ENCODE data around the gene WFDC5.

Gene WFDC5

GRCh38 chr20:45138561-45139300 is 23.8 kb upstream of the WFDC5 start:
- TF ChIP-seq JUND (IDR thresholded peaks at IDR 0.05; ENCODE audit: low read depth): no peak
- in situ Hi-C loops (cut with HindIII; ENCODE audit: low pct_unique_long_range_greater_than_20kb, low sequenced_read_pairs): no loop called here
- DNase-seq (ENCODE audit: low read depth in 1 of 2, low spot score in 1 of 2): peak in 1 of 2 experiments; percentile 56

- TF ChIP-seq JUND (IDR thresholded peaks at IDR 0.05; ENCODE audit: low read depth): no peak
- no peak for DNase-seq (ENCODE audit: low read depth in 1 of 2, low spot score in 1 of 2)
- in situ Hi-C loops (cut with HindIII; ENCODE audit: low pct_unique_long_range_greater_than_20kb, low sequenced_read_pairs): no loop called here
Observed at GRCh38 chr20:45136911-45137310, 21.9 kb upstream of the WFDC5 start.

DNA sequence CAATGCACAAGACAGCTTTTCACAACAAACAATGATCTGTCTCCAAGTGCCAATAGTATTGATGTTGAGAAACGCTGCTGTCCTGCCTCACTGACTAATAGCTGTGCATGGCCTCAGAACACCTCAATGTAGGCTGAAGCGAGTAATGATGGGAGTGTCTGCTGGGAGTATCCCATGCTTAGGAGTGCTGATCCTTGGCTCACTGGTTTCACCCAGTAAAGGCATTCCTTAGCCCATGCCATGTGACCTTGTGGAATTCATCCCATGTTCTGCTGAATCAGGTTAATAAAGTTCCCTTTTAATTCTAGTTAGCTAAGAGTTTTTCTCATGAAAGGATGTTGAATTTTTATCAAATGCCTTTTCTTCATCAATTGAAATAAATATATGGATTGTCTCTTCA is 13.1 kb upstream of the WFDC5 start:
- in situ Hi-C loops (cut with HindIII; ENCODE audit: low pct_unique_long_range_greater_than_20kb, low sequenced_read_pairs): no loop called here
- TF ChIP-seq JUND (IDR thresholded peaks at IDR 0.05; ENCODE audit: low read depth): no peak
- no peak for DNase-seq (ENCODE audit: low read depth in 1 of 2, low spot score in 1 of 2)

DNA sequence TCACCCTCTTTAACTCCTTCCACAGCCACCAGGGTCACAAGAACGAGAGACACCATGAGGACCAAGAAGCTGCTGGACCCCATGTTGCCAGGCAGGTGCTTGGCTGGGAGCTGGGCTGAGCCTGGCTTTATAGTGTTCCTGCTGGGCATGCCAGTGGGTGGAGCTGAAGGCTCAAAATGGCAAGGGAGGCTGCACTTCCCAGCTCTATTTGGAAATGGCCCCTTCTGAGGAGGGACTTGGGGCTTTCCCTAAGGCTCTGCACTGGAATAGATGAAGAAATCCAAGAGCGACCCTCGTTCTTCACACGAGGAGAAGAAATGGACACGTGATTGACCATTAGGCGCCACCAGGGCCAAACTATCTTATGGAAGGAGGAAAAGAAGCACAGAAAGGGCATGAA is 9.4 kb upstream of the WFDC5 start, which contains the start of gene WFDC12:
WFDC12 (minus strand) TSS at position 101 of the 400 bp plus-strand sequence; CDS start at position 83, 18 bp downstream.
- no peak for DNase-seq (ENCODE audit: low read depth in 1 of 2, low spot score in 1 of 2)
- no peak for TF ChIP-seq JUND (IDR thresholded peaks at IDR 0.05; ENCODE audit: low read depth)
- in situ Hi-C loops (cut with HindIII; ENCODE audit: low pct_unique_long_range_greater_than_20kb, low sequenced_read_pairs): no loop called here

DNA sequence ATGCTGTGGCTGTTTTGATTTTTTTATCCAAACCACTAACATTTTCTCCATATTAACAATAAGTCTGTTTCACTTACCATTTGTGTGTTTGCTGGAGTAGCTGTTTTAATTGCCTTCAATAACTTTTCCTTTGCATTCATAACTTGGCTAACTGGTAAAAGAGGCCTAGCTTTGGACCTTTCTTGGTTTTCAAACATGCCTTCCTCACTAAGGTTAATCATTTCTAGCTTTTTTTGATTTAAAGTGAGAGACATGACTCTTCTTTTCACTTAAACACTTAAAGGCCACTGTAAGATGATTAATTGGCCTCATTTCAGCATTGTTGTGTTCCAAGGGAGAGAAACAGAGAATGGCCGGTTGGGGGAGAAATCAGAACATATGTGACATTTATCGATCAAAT is 6.4 kb upstream of the WFDC5 start:
- no peak for TF ChIP-seq JUND (IDR thresholded peaks at IDR 0.05; ENCODE audit: low read depth)
- in situ Hi-C loops (cut with HindIII; ENCODE audit: low pct_unique_long_range_greater_than_20kb, low sequenced_read_pairs): no loop called here
- no peak for DNase-seq (ENCODE audit: low read depth in 1 of 2, low spot score in 1 of 2)

DNA sequence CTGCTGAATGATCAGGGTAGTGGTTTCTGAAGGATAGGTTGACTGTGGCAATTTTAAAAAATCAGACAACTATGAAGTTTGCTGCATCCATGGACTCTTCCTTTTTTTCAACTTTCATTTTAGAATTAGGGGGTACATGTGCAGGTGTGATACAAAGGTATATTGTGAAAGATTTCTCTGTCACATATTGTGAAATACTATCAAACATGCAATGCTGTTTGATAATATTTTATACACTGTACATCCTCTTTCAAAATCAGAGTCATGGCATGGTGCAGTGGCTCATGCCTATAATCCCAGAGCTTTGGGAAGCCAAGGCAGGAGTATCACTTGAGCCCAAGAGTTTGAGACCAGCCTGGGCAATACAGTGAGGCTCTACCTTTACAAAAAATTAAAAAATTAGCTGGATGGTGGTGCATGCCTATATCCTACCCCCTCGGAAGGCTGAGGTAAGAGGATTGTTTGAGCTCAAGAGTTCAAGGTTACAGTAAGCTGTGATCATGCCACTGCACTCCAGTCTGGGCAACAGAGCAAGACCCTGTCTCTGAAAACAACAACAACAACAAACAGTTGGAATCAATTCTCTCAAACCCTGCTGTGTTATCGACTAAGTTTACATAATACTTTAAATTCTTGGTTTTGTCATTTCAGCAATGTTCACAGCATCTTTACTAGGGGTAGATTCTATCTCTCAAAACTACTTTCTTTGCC is 4.7 kb upstream of the WFDC5 start:
- in situ Hi-C loops (cut with HindIII; ENCODE audit: low pct_unique_long_range_greater_than_20kb, low sequenced_read_pairs): no loop called here
- no peak for DNase-seq (ENCODE audit: low read depth in 1 of 2, low spot score in 1 of 2)
- no peak for TF ChIP-seq JUND (IDR thresholded peaks at IDR 0.05; ENCODE audit: low read depth)

GRCh38 chr20:45118028-45118427 is 3.1 kb upstream of the WFDC5 start:
- TF ChIP-seq JUND (IDR thresholded peaks at IDR 0.05; ENCODE audit: low read depth): no peak
- in situ Hi-C loops (cut with HindIII; ENCODE audit: low pct_unique_long_range_greater_than_20kb, low sequenced_read_pairs): no loop called here
- DNase-seq (ENCODE audit: low read depth in 1 of 2, low spot score in 1 of 2): no peak

- in situ Hi-C loops (cut with HindIII; ENCODE audit: low pct_unique_long_range_greater_than_20kb, low sequenced_read_pairs): no loop called here
- DNase-seq (ENCODE audit: low read depth in 1 of 2, low spot score in 1 of 2): no peak
- no peak for TF ChIP-seq JUND (IDR thresholded peaks at IDR 0.05; ENCODE audit: low read depth)
Observed at GRCh38 chr20:45117581-45117980, 2.6 kb upstream of the WFDC5 start.

GRCh38 chr20:45115829-45116228 is 855 bp upstream of the WFDC5 start:
- no peak for DNase-seq (ENCODE audit: low read depth in 1 of 2, low spot score in 1 of 2)
- in situ Hi-C loops (cut with HindIII; ENCODE audit: low pct_unique_long_range_greater_than_20kb, low sequenced_read_pairs): no loop called here
- no peak for TF ChIP-seq JUND (IDR thresholded peaks at IDR 0.05; ENCODE audit: low read depth)

DNA sequence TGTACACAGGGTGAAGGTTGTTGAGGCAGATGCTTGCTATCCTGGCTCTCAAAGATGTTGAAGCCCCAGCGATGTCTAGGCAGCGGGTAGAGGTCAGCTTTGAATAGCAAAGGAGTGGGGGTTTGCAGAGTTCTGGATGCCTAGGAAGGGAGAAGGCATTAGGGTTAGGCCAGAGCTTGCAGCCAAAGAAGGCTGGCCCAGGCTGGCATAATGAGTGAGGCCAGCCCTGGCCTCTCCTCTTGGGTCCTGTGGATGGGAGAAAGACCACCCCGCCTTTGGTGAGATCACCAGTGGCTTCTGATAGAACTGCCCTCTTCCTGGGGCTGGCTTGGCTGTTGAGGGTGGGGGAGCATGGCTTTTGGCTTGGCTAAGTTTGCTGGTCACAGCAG is 406 bp upstream of the WFDC5 start:
- in situ Hi-C loops (cut with HindIII; ENCODE audit: low pct_unique_long_range_greater_than_20kb, low sequenced_read_pairs): no loop called here
- no peak for TF ChIP-seq JUND (IDR thresholded peaks at IDR 0.05; ENCODE audit: low read depth)
- no peak for DNase-seq (ENCODE audit: low read depth in 1 of 2, low spot score in 1 of 2)

GRCh38 chr20:45113865-45114264 is 1.1 kb downstream of the WFDC5 start:
- no peak for DNase-seq (ENCODE audit: low read depth in 1 of 2, low spot score in 1 of 2)
- in situ Hi-C loops (cut with HindIII; ENCODE audit: low pct_unique_long_range_greater_than_20kb, low sequenced_read_pairs): no loop called here
- no peak for TF ChIP-seq JUND (IDR thresholded peaks at IDR 0.05; ENCODE audit: low read depth)

DNA sequence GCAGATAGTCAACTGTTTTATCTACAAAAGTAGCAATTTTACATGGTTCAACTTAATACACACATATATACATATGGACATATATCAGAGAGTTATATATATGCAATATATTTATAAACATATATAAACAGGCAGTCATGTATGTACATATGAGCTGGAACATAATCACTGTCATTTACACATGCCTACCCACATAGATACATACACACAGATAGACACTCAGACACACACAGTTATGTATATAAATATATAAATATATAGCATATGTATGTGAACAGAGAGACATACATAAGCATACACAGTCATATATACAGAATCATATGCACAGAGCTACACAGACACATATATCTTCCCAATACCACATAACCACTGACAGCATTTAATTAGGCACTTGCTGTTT is 2.2 kb downstream of the WFDC5 start:
- DNase-seq (ENCODE audit: low read depth in 1 of 2, low spot score in 1 of 2): no peak
- in situ Hi-C loops (cut with HindIII; ENCODE audit: low pct_unique_long_range_greater_than_20kb, low sequenced_read_pairs): no loop called here
- no peak for TF ChIP-seq JUND (IDR thresholded peaks at IDR 0.05; ENCODE audit: low read depth)

DNA sequence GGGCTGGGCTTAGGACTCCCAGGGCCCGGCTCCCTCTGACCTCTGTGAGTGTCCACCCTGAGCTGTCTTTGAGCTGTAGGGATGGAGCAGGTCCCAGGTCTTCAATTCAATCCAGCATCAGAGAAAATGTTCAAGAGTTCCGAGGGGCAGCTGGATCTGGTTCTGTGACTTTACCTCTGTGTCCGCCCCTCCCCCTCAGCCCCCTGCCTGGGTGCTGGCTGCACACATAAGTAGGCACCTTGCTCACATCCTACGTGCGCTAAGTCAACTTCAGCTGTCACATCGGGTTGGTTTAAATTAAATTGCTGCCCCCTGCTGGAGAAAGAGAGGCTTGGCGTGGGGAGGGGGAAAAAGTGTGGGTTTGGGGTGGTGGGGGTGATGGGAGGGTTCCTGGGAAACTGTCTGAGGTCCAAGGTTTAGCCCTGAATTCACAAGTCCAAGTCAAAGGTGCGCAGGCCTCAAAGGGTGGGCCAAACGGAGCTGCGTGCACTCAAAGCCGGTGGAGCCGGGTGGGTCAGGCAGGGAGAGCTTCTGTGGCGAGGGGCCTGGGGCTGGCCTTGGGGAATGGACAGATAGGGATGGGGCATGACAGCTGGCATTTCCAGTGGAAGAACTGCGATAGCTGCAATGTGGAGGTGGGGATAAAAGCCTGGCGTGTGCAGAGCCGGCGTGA is 3.0 kb downstream of the WFDC5 start:
- in situ Hi-C loops (cut with HindIII; ENCODE audit: low pct_unique_long_range_greater_than_20kb, low sequenced_read_pairs): no loop called here
- TF ChIP-seq JUND (IDR thresholded peaks at IDR 0.05; ENCODE audit: low read depth): no peak
- DNase-seq (ENCODE audit: low read depth in 1 of 2, low spot score in 1 of 2): peak in 1 of 2 experiments; percentile 31
